Vagina (tissue), 2 donors: ENCODE results near the gene COL23A1. TPM values are rescaled to one million over a fixed set of nuclear protein-coding genes. Genes with fewer than 3 reads are reported as not detected.

Source experiments
- DNase-seq, 2 donors: peaks; one replicate each; pipeline ENCODE4 v3.0.0-alpha.2; 2017; ENCODE audit errors: extremely low spot score in 2 of 2
- H3K27ac ChIP-seq: fragments of 200-600 bp; sonication (generic); one replicate; pipeline ENCODE4 v1.5.1; 2019
- H3K27me3 ChIP-seq: fragments of 200-600 bp; sonication (generic); one replicate; pipeline ENCODE4 v1.5.1; 2019
- H3K36me3 ChIP-seq, 2 donors: fragments of 200-600 bp; sonication (generic); one replicate each; pipeline ENCODE4 v1.5.1; 2017 to 2019
- H3K4me1 ChIP-seq: fragments of 200-600 bp; sonication (generic); one replicate; pipeline ENCODE4 v1.5.1; 2019
- H3K4me3 ChIP-seq, 2 donors: fragments of 200-600 bp; sonication (generic); 1 replicate in 1 of 2; 2 replicates in 1 of 2; pipeline ENCODE4 v1.5.1; 2016 to 2019
- H3K9me3 ChIP-seq: fragments of 200-600 bp; sonication (generic); one replicate; pipeline ENCODE4 v1.5.1; 2019
- CTCF ChIP-seq, 3 experiments: fragments of 450-650 bp in 2 of 3; fragments of 200-600 bp in 1 of 3; sonication (generic) in 1 of 3; IDR thresholded peaks; one replicate each; pipeline ENCODE4 v1.5.1; 2017 to 2019; ENCODE audit warnings: antibody characterized with exemption in 3 of 3, mild to moderate bottlenecking in 2 of 3, moderate library complexity in 2 of 3
- POLR2A ChIP-seq, 2 donors: fragments of 450-650 bp; IDR thresholded peaks; one replicate each; pipeline ENCODE4 v1.6.1; 2017; ENCODE audit warnings: antibody characterized with exemption in 2 of 2, mild to moderate bottlenecking in 2 of 2, moderate library complexity in 2 of 2
- POLR2AphosphoS5 ChIP-seq, 2 donors: sonication (generic); formaldehyde crosslinking; IDR thresholded peaks; one replicate each; pipeline ENCODE4 v1.9.0; 2017; ENCODE audit warnings: antibody characterized with exemption in 2 of 2, mild to moderate bottlenecking in 2 of 2, low read depth in 1 of 2; ENCODE audit not compliant: insufficient read depth in 1 of 2
- intact Hi-C: fragments of 100-400 bp; cut with DNase I; formaldehyde crosslinking; loops from one replicate; pipeline ENCODE4 v1.15.1; 2023
- total RNA-seq: library from RNA; depleted of rRNA; stranded (reverse); fragments of >200 nt; gene quantifications from one replicate; pipeline ENCODE4 v1.2.3, GENCODE V29; 2016

Gene COL23A1
- total RNA-seq, 1 donor from 2014 or later: 3.7 TPM

- TF ChIP-seq POLR2A (IDR thresholded peaks at IDR 0.05) (no peak), POLR2AphosphoS5 (IDR thresholded peaks at IDR 0.05; ENCODE audit: insufficient read depth in 1 of 2, low read depth in 1 of 2) (no peak), CTCF (IDR thresholded peaks at IDR 0.05) (no peak)
- Histone ChIP-seq H3K36me3 (no peaks in the 10 kb centered on the region), H3K27ac (no peak overlapping the region), H3K4me3 (no peak overlapping the region), H3K4me1 (peaks cover 31% of the 10 kb centered on the region), H3K9me3 (no peaks in the 10 kb centered on the region), H3K27me3 (no peaks in the 10 kb centered on the region)
- no peak for DNase-seq
- intact Hi-C loops: no loop called here
Measured at GRCh38 chr5:178301641-178302040, 288.6 kb downstream of the COL23A1 start.

- H3K36me3 ChIP-seq: no peaks in the 10 kb centered on the region
- H3K27me3 ChIP-seq: no peaks in the 10 kb centered on the region
- DNase-seq: no peak
- H3K4me1 ChIP-seq: peaks cover under 1% of the 10 kb centered on the region
- no peak overlapping the region for H3K27ac ChIP-seq
- H3K9me3 ChIP-seq: no peaks in the 10 kb centered on the region
- no peak overlapping the region for H3K4me3 ChIP-seq
- no peak for TF ChIP-seq POLR2A (IDR thresholded peaks at IDR 0.05)
- no peak for TF ChIP-seq CTCF (IDR thresholded peaks at IDR 0.05)
- no peak for TF ChIP-seq POLR2AphosphoS5 (IDR thresholded peaks at IDR 0.05; ENCODE audit: insufficient read depth in 1 of 2, low read depth in 1 of 2)
- intact Hi-C loops: no loop called here
Measured at GRCh38 chr5:178298283-178298807, 291.8 kb downstream of the COL23A1 start.

GRCh38 chr5:178297751-178298150 lies 292.4 kb downstream of the COL23A1 start:
- Histone ChIP-seq H3K9me3 (no peaks in the 10 kb centered on the region), H3K4me1 (no peaks in the 10 kb centered on the region), H3K27ac (no peak overlapping the region), H3K36me3 (no peaks in the 10 kb centered on the region), H3K4me3 (no peak overlapping the region), H3K27me3 (no peaks in the 10 kb centered on the region)
- intact Hi-C loops: no loop called here
- TF ChIP-seq POLR2A (IDR thresholded peaks at IDR 0.05): no peak
- no peak for TF ChIP-seq CTCF (IDR thresholded peaks at IDR 0.05)
- no peak for TF ChIP-seq POLR2AphosphoS5 (IDR thresholded peaks at IDR 0.05; ENCODE audit: insufficient read depth in 1 of 2, low read depth in 1 of 2)
- DNase-seq: no peak

- H3K27me3 ChIP-seq: no peaks in the 10 kb centered on the region
Measured at GRCh38 chr5:178296066-178296465, 294.1 kb downstream of the COL23A1 start.

More at GRCh38 chr5:178296066-178296465, 294.1 kb downstream of the COL23A1 start:
- H3K4me1 ChIP-seq: no peaks in the 10 kb centered on the region
- H3K36me3 ChIP-seq: no peaks in the 10 kb centered on the region
- no peak overlapping the region for H3K27ac ChIP-seq
- intact Hi-C loops: no loop called here
- no peak for DNase-seq
- TF ChIP-seq POLR2AphosphoS5 (IDR thresholded peaks at IDR 0.05; ENCODE audit: insufficient read depth in 1 of 2, low read depth in 1 of 2): no peak
- TF ChIP-seq POLR2A (IDR thresholded peaks at IDR 0.05): no peak
- no peak for TF ChIP-seq CTCF (IDR thresholded peaks at IDR 0.05)
- H3K4me3 ChIP-seq: no peak overlapping the region
- H3K9me3 ChIP-seq: no peaks in the 10 kb centered on the region
